HepG2 (cell line): ENCODE data around the gene PNPLA3. TPM values are rescaled to one million over a fixed set of nuclear protein-coding genes. Genes with fewer than 3 reads are reported as not detected.

Experiments used
- BORCS8-MEF2B ChIP-seq: sonication (generic); formaldehyde crosslinking; IDR thresholded peaks from 2 replicates; pipeline ENCODE4 v1.8.0; 2022; ENCODE audit warnings: mild to moderate bottlenecking, missing genetic modification reagents
- FOXJ3 ChIP-seq: sonication (generic); formaldehyde crosslinking; IDR thresholded peaks from 2 replicates; pipeline ENCODE4 v1.4.0; 2020; ENCODE audit warnings: missing genetic modification reagents, mild to moderate bottlenecking, borderline replicate concordance
- GABPB1 ChIP-seq: IDR thresholded peaks from 2 replicates; pipeline ENCODE4 v1.6.1; 2016; ENCODE audit warnings: mild to moderate bottlenecking, missing genetic modification reagents, moderate library complexity, missing compliant biosample characterization
- HOXD1 ChIP-seq: sonication (generic); formaldehyde crosslinking; IDR thresholded peaks from 2 replicates; pipeline ENCODE4 v1.5.0; 2020; ENCODE audit warnings: missing genetic modification reagents
- POLR2A ChIP-seq, 2 experiments: IDR thresholded peaks; 2 replicates each; pipeline ENCODE4 v1.6.1; 2011; ENCODE audit warnings: low read depth in 2 of 2, low read length in 2 of 2, mild to moderate bottlenecking in 1 of 2, moderate library complexity in 1 of 2; ENCODE audit not compliant: insufficient read depth in 1 of 2
- RAD51 ChIP-seq: fragments of 450-650 bp; IDR thresholded peaks from 2 replicates; pipeline ENCODE4 v1.6.1; 2016; ENCODE audit warnings: borderline replicate concordance
- SALL1 ChIP-seq: sonication (generic); formaldehyde crosslinking; IDR thresholded peaks from 2 replicates; pipeline ENCODE4 v1.8.0; 2022; ENCODE audit warnings: mild to moderate bottlenecking, missing genetic modification reagents
- SP2 ChIP-seq: sonication (generic); formaldehyde crosslinking; IDR thresholded peaks from 2 replicates; pipeline ENCODE4 v1.5.1; 2020; ENCODE audit warnings: mild to moderate bottlenecking, missing genetic modification reagents
- SSRP1 ChIP-seq: IDR thresholded peaks from 2 replicates; pipeline ENCODE4 v1.6.1; 2016; ENCODE audit warnings: control low read depth
- TBP ChIP-seq: sonication (generic); formaldehyde crosslinking; IDR thresholded peaks from 2 replicates; pipeline ENCODE4 v1.5.0; 2020; ENCODE audit warnings: missing genetic modification reagents
- TEAD3 ChIP-seq: optimal IDR thresholded peaks from 2 replicates; pipeline ENCODE3; 2016; ENCODE audit warnings: borderline replicate concordance
- XRCC5 ChIP-seq: fragments of 200-400 bp; formaldehyde crosslinking; optimal IDR thresholded peaks from 2 replicates; pipeline ENCODE3; 2017; ENCODE audit warnings: mild to moderate bottlenecking, low read length
- YY1 ChIP-seq: IDR thresholded peaks from 2 replicates; pipeline ENCODE4 v1.6.1; 2011; ENCODE audit warnings: low read length, low read depth, moderate library complexity, mild to moderate bottlenecking; ENCODE audit not compliant: insufficient read depth, insufficient replicate concordance
- ZNF160 ChIP-seq: sonication (generic); formaldehyde crosslinking; IDR thresholded peaks from 2 replicates; pipeline ENCODE4 v1.8.0; 2022; ENCODE audit warnings: mild to moderate bottlenecking, inconsistent platforms, missing genetic modification reagents
- ZNF274 ChIP-seq: sonication (generic); formaldehyde crosslinking; IDR thresholded peaks from 2 replicates; pipeline ENCODE4 v1.5.1; 2020; ENCODE audit warnings: mild to moderate bottlenecking, missing genetic modification reagents
- ZNF547 ChIP-seq: sonication (generic); formaldehyde crosslinking; IDR thresholded peaks from 2 replicates; pipeline ENCODE4 v1.5.1; 2020; ENCODE audit warnings: mild to moderate bottlenecking, missing genetic modification reagents
- ZNF768 ChIP-seq: sonication (generic); formaldehyde crosslinking; IDR thresholded peaks from 2 replicates; pipeline ENCODE4 v1.4.0; 2020; ENCODE audit warnings: missing genetic modification reagents
- polyA plus RNA-seq, 8 experiments: library from polyadenylated mRNA; depleted of rRNA in 3 of 8; stranded (reverse) in 7 of 8; unstranded in 1 of 8; fragments of >200 nt; fragmentation: Illumina TruSeq in 4 of 8; extraction: Trizol in 4 of 8; gene quantifications; 2 replicates each; pipeline versions ENCODE4 v1.2.1 to v1.2.3, GENCODE V29; 2011 to 2016; ENCODE audit warnings: low read depth in 4 of 8, missing spikeins in 1 of 8, mixed read lengths in 1 of 8; ENCODE audit not compliant: insufficient read depth in 1 of 8
- total RNA-seq, 5 experiments: library from RNA; depleted of rRNA; stranded (reverse); fragments of >200 nt; fragmentation: Illumina TruSeq; extraction: Trizol; gene quantifications; 2 replicates each; pipeline ENCODE4 v1.2.3, GENCODE V29; 2016; ENCODE audit warnings: low read depth in 1 of 5
- TF ChIP-seq, protein P1 (sequence below): sonication (generic); formaldehyde crosslinking; IDR thresholded peaks from 2 replicates; pipeline ENCODE4 v1.8.0; 2022; ENCODE audit warnings: mild to moderate bottlenecking, missing genetic modification reagents
- TF ChIP-seq, protein P2 (sequence below): sonication (generic); formaldehyde crosslinking; IDR thresholded peaks from 2 replicates; pipeline ENCODE4 v1.5.1; 2020; ENCODE audit warnings: mild to moderate bottlenecking, missing genetic modification reagents, moderate library complexity
- TF ChIP-seq, protein P3 (sequence below): sonication (generic); formaldehyde crosslinking; conservative IDR thresholded peaks from 2 replicates; pipeline ENCODE4 v1.4.0; 2020; ENCODE audit warnings: missing genetic modification reagents

The PNPLA3 gene
- total and polyA plus RNA-seq, 2 of the 13 experiments (the other 11 are each of a cell fraction or from before 2014, with no cell fraction given), result 16.9 to 19.8 TPM

DNA sequence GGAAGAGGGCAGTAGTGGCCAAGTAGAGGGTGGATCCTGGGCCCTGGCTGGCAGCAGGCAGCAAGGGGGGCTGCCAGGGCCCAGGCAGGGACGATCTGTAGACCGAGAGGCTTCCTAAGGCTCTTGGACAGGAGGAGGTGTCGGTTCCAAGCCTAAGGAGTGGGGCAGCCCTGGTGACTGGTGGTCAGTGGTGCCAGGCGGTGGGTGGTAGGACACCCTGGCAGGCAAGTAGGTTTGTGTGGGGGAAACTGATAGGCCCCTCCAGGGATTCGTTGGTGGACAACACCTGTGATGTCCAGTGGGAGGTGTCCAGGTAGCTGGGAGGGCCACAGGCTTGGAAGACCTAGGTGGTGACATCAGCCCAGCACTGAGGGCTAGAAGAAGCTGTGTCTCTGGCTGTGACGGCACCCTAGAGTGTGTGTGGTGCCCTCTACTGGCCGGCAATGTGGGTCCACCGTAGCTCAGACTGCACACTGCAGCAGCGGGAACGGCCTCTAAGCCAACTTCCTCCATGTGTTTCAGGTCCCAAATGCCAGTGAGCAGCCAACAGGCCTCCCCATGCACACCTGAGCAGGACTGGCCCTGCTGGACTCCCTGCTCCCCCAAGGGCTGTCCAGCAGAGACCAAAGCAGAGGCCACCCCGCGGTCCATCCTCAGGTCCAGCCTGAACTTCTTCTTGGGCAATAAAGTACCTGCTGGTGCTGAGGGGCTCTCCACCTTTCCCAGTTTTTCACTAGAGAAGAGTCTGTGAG is 22.2 kb downstream of the PNPLA3 start (continued):
- TF ChIP-seq, protein P1, sequence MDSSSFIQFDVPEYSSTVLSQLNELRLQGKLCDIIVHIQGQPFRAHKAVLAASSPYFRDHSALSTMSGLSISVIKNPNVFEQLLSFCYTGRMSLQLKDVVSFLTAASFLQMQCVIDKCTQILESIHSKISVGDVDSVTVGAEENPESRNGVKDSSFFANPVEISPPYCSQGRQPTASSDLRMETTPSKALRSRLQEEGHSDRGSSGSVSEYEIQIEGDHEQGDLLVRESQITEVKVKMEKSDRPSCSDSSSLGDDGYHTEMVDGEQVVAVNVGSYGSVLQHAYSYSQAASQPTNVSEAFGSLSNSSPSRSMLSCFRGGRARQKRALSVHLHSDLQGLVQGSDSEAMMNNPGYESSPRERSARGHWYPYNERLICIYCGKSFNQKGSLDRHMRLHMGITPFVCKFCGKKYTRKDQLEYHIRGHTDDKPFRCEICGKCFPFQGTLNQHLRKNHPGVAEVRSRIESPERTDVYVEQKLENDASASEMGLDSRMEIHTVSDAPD, result 0 out of 2 replicates have a peak, but pooled peaks have one; percentile 31
- TF ChIP-seq SSRP1 (CRISPR knock-in tag) (0 out of 2 replicates have a peak, but pooled peaks have one; percentile 32), HOXD1 (CRISPR knock-in tag) (no peak), ZNF274 (peak; percentile 58; the same call in 1 of the 2 replicates), RAD51 (no peak), ZNF768 (CRISPR knock-in tag) (peak; percentile 61; the same call in 1 of the 2 replicates), XRCC5 (peak; percentile 68), POLR2A (IDR thresholded peaks at IDR 0.05; ENCODE audit: insufficient read depth in 1 of 2, low read depth in 2 of 2, low read length in 2 of 2) (peak in 1 of 2 experiments; percentile 12; a peak in 1 of 4 replicates), FOXJ3 (no peak), SALL1 (CRISPR knock-in tag) (peak; percentile 44; the same call in 1 of the 2 replicates), BORCS8-MEF2B (0 out of 2 replicates have a peak, but pooled peaks have one; percentile 24), SP2 (CRISPR knock-in tag) (0 out of 2 replicates have a peak, but pooled peaks have one; percentile 21), GABPB1 (CRISPR knock-in tag) (peak; percentile 32; the same call in 1 of the 2 replicates), TEAD3 (CRISPR knock-in tag) (peak; percentile 40), YY1 (peak; percentile 28), ZNF547 (CRISPR knock-in tag) (no peak), TBP (CRISPR knock-in tag) (no peak), ZNF160 (CRISPR knock-in tag) (0 out of 2 replicates have a peak, but pooled peaks have one; percentile 28)
- TF ChIP-seq, protein P2, sequence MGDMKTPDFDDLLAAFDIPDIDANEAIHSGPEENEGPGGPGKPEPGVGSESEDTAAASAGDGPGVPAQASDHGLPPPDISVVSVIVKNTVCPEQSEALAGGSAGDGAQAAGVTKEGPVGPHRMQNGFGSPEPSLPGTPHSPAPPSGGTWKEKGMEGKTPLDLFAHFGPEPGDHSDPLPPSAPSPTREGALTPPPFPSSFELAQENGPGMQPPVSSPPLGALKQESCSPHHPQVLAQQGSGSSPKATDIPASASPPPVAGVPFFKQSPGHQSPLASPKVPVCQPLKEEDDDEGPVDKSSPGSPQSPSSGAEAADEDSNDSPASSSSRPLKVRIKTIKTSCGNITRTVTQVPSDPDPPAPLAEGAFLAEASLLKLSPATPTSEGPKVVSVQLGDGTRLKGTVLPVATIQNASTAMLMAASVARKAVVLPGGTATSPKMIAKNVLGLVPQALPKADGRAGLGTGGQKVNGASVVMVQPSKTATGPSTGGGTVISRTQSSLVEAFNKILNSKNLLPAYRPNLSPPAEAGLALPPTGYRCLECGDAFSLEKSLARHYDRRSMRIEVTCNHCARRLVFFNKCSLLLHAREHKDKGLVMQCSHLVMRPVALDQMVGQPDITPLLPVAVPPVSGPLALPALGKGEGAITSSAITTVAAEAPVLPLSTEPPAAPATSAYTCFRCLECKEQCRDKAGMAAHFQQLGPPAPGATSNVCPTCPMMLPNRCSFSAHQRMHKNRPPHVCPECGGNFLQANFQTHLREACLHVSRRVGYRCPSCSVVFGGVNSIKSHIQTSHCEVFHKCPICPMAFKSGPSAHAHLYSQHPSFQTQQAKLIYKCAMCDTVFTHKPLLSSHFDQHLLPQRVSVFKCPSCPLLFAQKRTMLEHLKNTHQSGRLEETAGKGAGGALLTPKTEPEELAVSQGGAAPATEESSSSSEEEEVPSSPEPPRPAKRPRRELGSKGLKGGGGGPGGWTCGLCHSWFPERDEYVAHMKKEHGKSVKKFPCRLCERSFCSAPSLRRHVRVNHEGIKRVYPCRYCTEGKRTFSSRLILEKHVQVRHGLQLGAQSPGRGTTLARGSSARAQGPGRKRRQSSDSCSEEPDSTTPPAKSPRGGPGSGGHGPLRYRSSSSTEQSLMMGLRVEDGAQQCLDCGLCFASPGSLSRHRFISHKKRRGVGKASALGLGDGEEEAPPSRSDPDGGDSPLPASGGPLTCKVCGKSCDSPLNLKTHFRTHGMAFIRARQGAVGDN (CRISPR knock-in tag), result peak; percentile 60
- TF ChIP-seq, protein P3, sequence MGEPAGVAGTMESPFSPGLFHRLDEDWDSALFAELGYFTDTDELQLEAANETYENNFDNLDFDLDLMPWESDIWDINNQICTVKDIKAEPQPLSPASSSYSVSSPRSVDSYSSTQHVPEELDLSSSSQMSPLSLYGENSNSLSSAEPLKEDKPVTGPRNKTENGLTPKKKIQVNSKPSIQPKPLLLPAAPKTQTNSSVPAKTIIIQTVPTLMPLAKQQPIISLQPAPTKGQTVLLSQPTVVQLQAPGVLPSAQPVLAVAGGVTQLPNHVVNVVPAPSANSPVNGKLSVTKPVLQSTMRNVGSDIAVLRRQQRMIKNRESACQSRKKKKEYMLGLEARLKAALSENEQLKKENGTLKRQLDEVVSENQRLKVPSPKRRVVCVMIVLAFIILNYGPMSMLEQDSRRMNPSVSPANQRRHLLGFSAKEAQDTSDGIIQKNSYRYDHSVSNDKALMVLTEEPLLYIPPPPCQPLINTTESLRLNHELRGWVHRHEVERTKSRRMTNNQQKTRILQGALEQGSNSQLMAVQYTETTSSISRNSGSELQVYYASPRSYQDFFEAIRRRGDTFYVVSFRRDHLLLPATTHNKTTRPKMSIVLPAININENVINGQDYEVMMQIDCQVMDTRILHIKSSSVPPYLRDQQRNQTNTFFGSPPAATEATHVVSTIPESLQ (CRISPR knock-in tag), result no peak
